ENCODE results near the gene RAPGEF2.

GRCh38 chr4:159097785-159098184 lies 5.1 kb upstream of the RAPGEF2 start:
- TF ChIP-seq CTCF (IDR thresholded peaks at IDR 0.05), result no peak
- TF ChIP-seq POLR2A (IDR thresholded peaks at IDR 0.05), result no peak

Data from testis (tissue), 2 donors.